Measurements from ENCODE around the gene CASP12.

The CASP12 gene

GRCh38 chr11:104926771-104927611 lies 28.7 kb upstream of the CASP12 start:
- no peak overlapping the region for H3K4me3 ChIP-seq (ENCODE audit: low read depth, low read length)
- DNase-seq (ENCODE audit: low read depth), result peak; percentile 28
- TF ChIP-seq CTCF (conservative IDR thresholded peaks at IDR 0.05; ENCODE audit: low read depth, low read length), result no peak

GRCh38 chr11:104925850-104926249 lies 27.6 kb upstream of the CASP12 start:
- TF ChIP-seq CTCF (conservative IDR thresholded peaks at IDR 0.05; ENCODE audit: low read depth, low read length), result no peak
- no peak overlapping the region for H3K4me3 ChIP-seq (ENCODE audit: low read depth, low read length)
- DNase-seq (ENCODE audit: low read depth), result no peak

GRCh38 chr11:104918113-104918824 lies 20.0 kb upstream of the CASP12 start:
- peak; percentile 86 for DNase-seq (ENCODE audit: low read depth)
- peak overlapping the region; percentile 53 for H3K4me3 ChIP-seq (ENCODE audit: low read depth, low read length)
- no peak for TF ChIP-seq CTCF (conservative IDR thresholded peaks at IDR 0.05; ENCODE audit: low read depth, low read length)

- TF ChIP-seq CTCF (conservative IDR thresholded peaks at IDR 0.05; ENCODE audit: low read depth, low read length), result no peak
- no peak for DNase-seq (ENCODE audit: low read depth)
- H3K4me3 ChIP-seq (ENCODE audit: low read depth, low read length), result peak overlapping the region; percentile 53
Observed at GRCh38 chr11:104917271-104918112, 19.2 kb upstream of the CASP12 start.

- DNase-seq (ENCODE audit: low read depth), result no peak
- no peak overlapping the region for H3K4me3 ChIP-seq (ENCODE audit: low read depth, low read length)
- no peak for TF ChIP-seq CTCF (conservative IDR thresholded peaks at IDR 0.05; ENCODE audit: low read depth, low read length)
Observed at GRCh38 chr11:104916442-104916841, 18.2 kb upstream of the CASP12 start.

- DNase-seq (ENCODE audit: low read depth), result no peak
- TF ChIP-seq CTCF (conservative IDR thresholded peaks at IDR 0.05; ENCODE audit: low read depth, low read length), result no peak
- no peak overlapping the region for H3K4me3 ChIP-seq (ENCODE audit: low read depth, low read length)
Observed at GRCh38 chr11:104912102-104912501, 13.8 kb upstream of the CASP12 start.
